AG10803 (cell line): ENCODE data around the gene RPL13.
"Not testable (repeated sequence)": the region's sequence is repeated elsewhere in the genome, so short reads cannot be mapped to it uniquely, and the experiment has no call there.

ENCODE experiments used
- DNase-seq: peaks from one replicate; pipeline ENCODE4 v3.0.0; 2010; ENCODE audit warnings: low read depth
- H3K4me3 ChIP-seq: 2 replicates; pipeline ENCODE4 v1.5.1; 2011; ENCODE audit warnings: mild to moderate bottlenecking, low read length, control low read depth
- CTCF ChIP-seq: conservative IDR thresholded peaks from 2 replicates; pipeline ENCODE4 v1.5.1; 2011; ENCODE audit warnings: mild to moderate bottlenecking, low read length, control low read depth, inconsistent platforms

Gene RPL13

GRCh38 chr16:89582614-89583196, 22.2 kb downstream of the RPL13 start:
- no peak for DNase-seq
- TF ChIP-seq CTCF = no peak
- H3K4me3 ChIP-seq = no peak overlapping the region

- TF ChIP-seq CTCF = no peak
- no peak overlapping the region for H3K4me3 ChIP-seq
- no peak for DNase-seq
These were observed 22.9 kb downstream of the RPL13 start for GRCh38 chr16:89583197-89583894.

- no peak for TF ChIP-seq CTCF
- no peak for DNase-seq
- H3K4me3 ChIP-seq = no peak overlapping the region
These were observed 23.6 kb downstream of the RPL13 start for GRCh38 chr16:89583895-89584644.

GRCh38 chr16:89584768-89585549, 24.5 kb downstream of the RPL13 start:
- TF ChIP-seq CTCF = no peak
- DNase-seq = no peak

GRCh38 chr16:89586218-89586617, 25.7 kb downstream of the RPL13 start:
- no peak for TF ChIP-seq CTCF
- no peak overlapping the region for H3K4me3 ChIP-seq
- no peak for DNase-seq

More at GRCh38 chr16:89584768-89585549, 24.5 kb downstream of the RPL13 start:
- no peak overlapping the region for H3K4me3 ChIP-seq

- TF ChIP-seq CTCF = no peak
- no peak for DNase-seq
- H3K4me3 ChIP-seq = no peak overlapping the region
These were observed 26.4 kb downstream of the RPL13 start for GRCh38 chr16:89586853-89587252.

- H3K4me3 ChIP-seq, DNase-seq: not testable (repeated sequence)
These were observed 27.2 kb downstream of the RPL13 start for GRCh38 chr16:89587676-89588075.
